Measurements from ENCODE around the gene ARVCF. TPM values are rescaled to one million over a fixed set of nuclear protein-coding genes. Genes with fewer than 3 reads are reported as not detected.
A peak's percentile ranks its signal among the peaks of the same experiment; 100 is the strongest.

Gene ARVCF
- total and polyA plus RNA-seq, 9 of the 15 experiments (the other 6 are each of a cell fraction or from before 2014, with no cell fraction given), result 0.03 to 97.4 (median 15.6) TPM

GRCh38 chr22:19998991-19999820 lies 17.4 kb downstream of the ARVCF start (continued):
- TF ChIP-seq KDM5B (IDR thresholded peaks at IDR 0.05; ENCODE audit: insufficient replicate concordance, low read depth, low read length) (peak; percentile 9), TBL1XR1 (IDR thresholded peaks at IDR 0.05; ENCODE audit: low read length in 2 of 2) (no peak), KLF10 (CRISPR knock-in tag; IDR thresholded peaks at IDR 0.05) (no peak), TAF7 (tag; IDR thresholded peaks at IDR 0.05) (no peak), CBFB (CRISPR knock-in tag; IDR thresholded peaks at IDR 0.05) (no peak), CBX3 (IDR thresholded peaks at IDR 0.05; ENCODE audit: borderline replicate concordance in 1 of 2, low read length in 2 of 2) (peak in 1 of 2 experiments; percentile 11; a peak in 1 of 3 replicates), CBX5 (IDR thresholded peaks at IDR 0.05; ENCODE audit: borderline replicate concordance, low read depth) (no peak), NFIX (CRISPR knock-in tag; IDR thresholded peaks at IDR 0.05; ENCODE audit: low read depth) (0 out of 2 replicates have a peak, but pooled peaks have one; percentile 0), NELFE (IDR thresholded peaks at IDR 0.05; ENCODE audit: insufficient read depth, insufficient read length) (no peak), MXD1 (CRISPR knock-in tag; IDR thresholded peaks at IDR 0.05; ENCODE audit: borderline replicate concordance, poor library complexity, severe bottlenecking) (no peak), EZH2 (IDR thresholded peaks at IDR 0.05; ENCODE audit: borderline replicate concordance, low read depth, low read length) (no peak), KDM1A (IDR thresholded peaks at IDR 0.05) (no peak), RUNX1 (IDR thresholded peaks at IDR 0.05; ENCODE audit: low read depth) (0 out of 2 replicates have a peak, but pooled peaks have one; percentile 17)
- TF ChIP-seq, protein P1, sequence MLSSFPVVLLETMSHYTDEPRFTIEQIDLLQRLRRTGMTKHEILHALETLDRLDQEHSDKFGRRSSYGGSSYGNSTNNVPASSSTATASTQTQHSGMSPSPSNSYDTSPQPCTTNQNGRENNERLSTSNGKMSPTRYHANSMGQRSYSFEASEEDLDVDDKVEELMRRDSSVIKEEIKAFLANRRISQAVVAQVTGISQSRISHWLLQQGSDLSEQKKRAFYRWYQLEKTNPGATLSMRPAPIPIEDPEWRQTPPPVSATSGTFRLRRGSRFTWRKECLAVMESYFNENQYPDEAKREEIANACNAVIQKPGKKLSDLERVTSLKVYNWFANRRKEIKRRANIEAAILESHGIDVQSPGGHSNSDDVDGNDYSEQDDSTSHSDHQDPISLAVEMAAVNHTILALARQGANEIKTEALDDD (IDR thresholded peaks at IDR 0.05), result no peak
- TF ChIP-seq, protein P2, sequence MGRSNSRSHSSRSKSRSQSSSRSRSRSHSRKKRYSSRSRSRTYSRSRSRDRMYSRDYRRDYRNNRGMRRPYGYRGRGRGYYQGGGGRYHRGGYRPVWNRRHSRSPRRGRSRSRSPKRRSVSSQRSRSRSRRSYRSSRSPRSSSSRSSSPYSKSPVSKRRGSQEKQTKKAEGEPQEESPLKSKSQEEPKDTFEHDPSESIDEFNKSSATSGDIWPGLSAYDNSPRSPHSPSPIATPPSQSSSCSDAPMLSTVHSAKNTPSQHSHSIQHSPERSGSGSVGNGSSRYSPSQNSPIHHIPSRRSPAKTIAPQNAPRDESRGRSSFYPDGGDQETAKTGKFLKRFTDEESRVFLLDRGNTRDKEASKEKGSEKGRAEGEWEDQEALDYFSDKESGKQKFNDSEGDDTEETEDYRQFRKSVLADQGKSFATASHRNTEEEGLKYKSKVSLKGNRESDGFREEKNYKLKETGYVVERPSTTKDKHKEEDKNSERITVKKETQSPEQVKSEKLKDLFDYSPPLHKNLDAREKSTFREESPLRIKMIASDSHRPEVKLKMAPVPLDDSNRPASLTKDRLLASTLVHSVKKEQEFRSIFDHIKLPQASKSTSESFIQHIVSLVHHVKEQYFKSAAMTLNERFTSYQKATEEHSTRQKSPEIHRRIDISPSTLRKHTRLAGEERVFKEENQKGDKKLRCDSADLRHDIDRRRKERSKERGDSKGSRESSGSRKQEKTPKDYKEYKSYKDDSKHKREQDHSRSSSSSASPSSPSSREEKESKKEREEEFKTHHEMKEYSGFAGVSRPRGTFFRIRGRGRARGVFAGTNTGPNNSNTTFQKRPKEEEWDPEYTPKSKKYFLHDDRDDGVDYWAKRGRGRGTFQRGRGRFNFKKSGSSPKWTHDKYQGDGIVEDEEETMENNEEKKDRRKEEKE (IDR thresholded peaks at IDR 0.05; ENCODE audit: borderline replicate concordance in 1 of 2, control insufficient read depth in 1 of 2, low read depth in 2 of 2, low read length in 1 of 2), result no peak

Data from K562 (cell line).